Heart left ventricle (tissue), 16 donors: Measurements from ENCODE around the gene AFF3. TPM values are rescaled to one million over a fixed set of nuclear protein-coding genes. Genes with fewer than 3 reads are reported as not detected.

Experiments
- ATAC-seq, 4 donors: fragments of 200-7000 bp; cut with Tn5 transposase; one replicate each; pipeline ENCODE4 v1.9.1; 2020 to 2022; ENCODE audit warnings: moderate library complexity in 4 of 4, mild to moderate bottlenecking in 3 of 4, moderate number of reproducible peaks in 1 of 4
- DNase-seq, 5 donors: peaks; one replicate each; pipeline ENCODE4 v3.0.0-alpha.2; 2020
- H3K27ac ChIP-seq, 12 donors: fragments of 200-600 bp; sonication (generic) in 4 of 12; one replicate each; pipeline versions ENCODE4 v1.5.0 to v1.8.0; 2016 to 2022; ENCODE audit warnings: mild to moderate bottlenecking in 2 of 12
- H3K27me3 ChIP-seq, 9 donors: fragments of 200-600 bp; sonication (generic) in 2 of 9; one replicate each; pipeline versions ENCODE4 v1.5.1 to v1.8.0; 2016 to 2022; ENCODE audit warnings: mild to moderate bottlenecking in 3 of 9
- H3K36me3 ChIP-seq, 9 donors: fragments of 200-600 bp; sonication (generic) in 2 of 9; one replicate each; pipeline versions ENCODE4 v1.5.0 to v1.8.0; 2018 to 2022; ENCODE audit warnings: mild to moderate bottlenecking in 2 of 9
- H3K4me1 ChIP-seq, 12 donors: fragments of 200-600 bp; sonication (generic) in 4 of 12; one replicate each; pipeline versions ENCODE4 v1.5.0 to v1.8.0; 2016 to 2022; ENCODE audit warnings: mild to moderate bottlenecking in 3 of 12
- H3K4me3 ChIP-seq, 12 donors: fragments of 200-600 bp; sonication (generic) in 4 of 12; one replicate each; pipeline versions ENCODE4 v1.5.0 to v1.8.0; 2017 to 2022; ENCODE audit warnings: mild to moderate bottlenecking in 9 of 12, moderate library complexity in 4 of 12
- H3K9me3 ChIP-seq, 12 donors: fragments of 200-600 bp; sonication (generic) in 4 of 12; one replicate each; pipeline versions ENCODE4 v1.5.0 to v1.8.0; 2016 to 2022; ENCODE audit warnings: mild to moderate bottlenecking in 1 of 12
- POLR2A ChIP-seq, 2 donors: fragments of 450-650 bp; IDR thresholded peaks; one replicate each; pipeline ENCODE4 v1.6.1; 2017; ENCODE audit warnings: antibody characterized with exemption in 2 of 2, mild to moderate bottlenecking in 2 of 2, moderate library complexity in 2 of 2
- WGBS, 4 donors: extraction: QIAGEN DNeasy Blood & Tissue Kit in 2 of 4; methylation state at CpG; one replicate each; pipeline versions ENCODE4 v1.1.5 to v1.1.7; 2013 to 2018; 5-methylcytosine and 5-hydroxymethylcytosine counted together
- intact Hi-C, 10 donors: fragments of 100-400 bp; cut with DNase I; formaldehyde crosslinking; loops; one replicate each; pipeline versions ENCODE4 v1.11.1 to v1.14.2; 2022
- polyA plus RNA-seq, 2 donors: library from polyadenylated mRNA; stranded (reverse); fragments of 200-250 nt; gene quantifications; one replicate each; pipeline ENCODE4 v1.2.3, GENCODE V29; 2013
- total RNA-seq, 9 donors: library from RNA; depleted of rRNA in 2 of 9; stranded (reverse); fragments of >200 nt in 2 of 9; fragmentation: NEBNext Ultra II Directional in 3 of 9; extraction: Animal tissue kit (Norgen Biotek cat#: 25700) in 3 of 9; gene quantifications; one replicate each; pipeline versions ENCODE4 v1.1.0 to v1.2.4, GENCODE V29; 2016 to 2023
- TF ChIP-seq, protein P1 (sequence below), 12 donors: fragments of 200-600 bp; sonication (generic) in 4 of 12; IDR thresholded peaks; one replicate each; pipeline versions ENCODE4 v1.5.0 to v1.8.0; 2018 to 2022; ENCODE audit warnings: antibody characterized with exemption in 12 of 12, mild to moderate bottlenecking in 5 of 12
- donor health status: ischemic (EF 13 %, LVEDD 7.1; RV severe dilation, severe dysfunction).
- donor health status: healthy with polysubstance abuse.
- donor health status: DM: no; HTN: yes; CAD: no.
- donor health status: DM: no; HTN: no; CAD: no.
- donor health status: ischemic (EF 25% LVEDD 6.9; RV normal size, moderate dysfunction).
- donor health status: ischemic (EF 25% LVEDD 5.7; RV mildly dilated, moderate dysfunction).
- donor health status: healthy.
- donor health status: DM: yes; HTN: yes; CAD: no.
- donor health status: ischemic (EF 35%, LVEDD 5.7; RV mildly dilated, moderate dysfunction).
- donor health status: nonischemic (EF 11% LVEDD 7.7; RV severe dilation, severe dysfunction).
- donor health status: DM: yes; HTN: yes; CAD: no.
- donor health status: PGD.
- donor health status: ischemic (EF 29% LVEDD 5.4; RV normal size, mild dysfunction).
- donor health status: nonischemic (EF 23%, LVEDD 6.1; RV moderate dilation, normal function).

Gene AFF3
- total and polyA plus RNA-seq, 11 donors = 1.3 to 15.5 (median 4.7) TPM

DNA sequence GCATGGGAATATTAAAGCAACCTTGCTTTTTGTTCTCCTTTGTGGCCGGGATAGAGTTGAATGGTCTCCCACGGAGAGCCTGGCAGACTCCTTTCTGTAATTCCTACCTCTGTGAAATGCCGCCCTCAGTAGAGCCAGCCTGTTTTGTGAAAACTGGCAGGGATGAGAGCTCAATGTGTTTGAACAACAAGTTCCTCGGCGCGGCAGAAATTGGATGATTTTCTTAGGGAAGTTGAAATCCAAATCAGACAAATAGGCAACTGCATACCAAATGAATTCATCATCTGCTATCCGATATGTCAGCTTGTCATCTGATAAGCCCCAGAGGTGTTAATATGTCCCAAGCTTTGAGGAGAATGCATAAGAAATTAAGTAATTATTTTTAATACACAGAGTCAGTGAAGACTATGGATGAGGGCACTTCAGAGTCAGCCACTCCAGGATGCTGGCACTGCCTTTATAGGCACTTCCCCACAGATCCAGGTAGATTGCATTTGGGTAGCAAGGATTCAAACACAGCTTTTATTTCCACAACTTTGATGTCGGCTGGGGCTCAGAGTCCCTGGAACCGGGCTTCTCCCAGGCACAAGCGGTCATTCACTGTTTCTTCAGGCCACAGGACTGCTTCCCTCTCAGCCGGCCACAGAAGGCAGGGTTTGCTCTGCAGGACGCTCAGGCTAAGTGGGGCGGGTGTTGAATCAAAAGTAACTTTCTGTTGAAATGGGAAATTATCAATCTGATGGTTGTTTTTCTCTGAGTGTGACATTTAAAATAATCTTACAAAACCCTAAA lies 569.8 kb downstream of the AFF3 start:
- H3K4me1 ChIP-seq = peaks cover 0 to 21% (median 0%) of the 10 kb centered on the region in 12 donors
- H3K4me3 ChIP-seq = no peak overlapping the region
- TF ChIP-seq POLR2A (IDR thresholded peaks at IDR 0.05) = no peak
- TF ChIP-seq, protein P1, sequence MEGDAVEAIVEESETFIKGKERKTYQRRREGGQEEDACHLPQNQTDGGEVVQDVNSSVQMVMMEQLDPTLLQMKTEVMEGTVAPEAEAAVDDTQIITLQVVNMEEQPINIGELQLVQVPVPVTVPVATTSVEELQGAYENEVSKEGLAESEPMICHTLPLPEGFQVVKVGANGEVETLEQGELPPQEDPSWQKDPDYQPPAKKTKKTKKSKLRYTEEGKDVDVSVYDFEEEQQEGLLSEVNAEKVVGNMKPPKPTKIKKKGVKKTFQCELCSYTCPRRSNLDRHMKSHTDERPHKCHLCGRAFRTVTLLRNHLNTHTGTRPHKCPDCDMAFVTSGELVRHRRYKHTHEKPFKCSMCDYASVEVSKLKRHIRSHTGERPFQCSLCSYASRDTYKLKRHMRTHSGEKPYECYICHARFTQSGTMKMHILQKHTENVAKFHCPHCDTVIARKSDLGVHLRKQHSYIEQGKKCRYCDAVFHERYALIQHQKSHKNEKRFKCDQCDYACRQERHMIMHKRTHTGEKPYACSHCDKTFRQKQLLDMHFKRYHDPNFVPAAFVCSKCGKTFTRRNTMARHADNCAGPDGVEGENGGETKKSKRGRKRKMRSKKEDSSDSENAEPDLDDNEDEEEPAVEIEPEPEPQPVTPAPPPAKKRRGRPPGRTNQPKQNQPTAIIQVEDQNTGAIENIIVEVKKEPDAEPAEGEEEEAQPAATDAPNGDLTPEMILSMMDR (IDR thresholded peaks at IDR 0.05) = no peak
- H3K9me3 ChIP-seq = no peaks in the 10 kb centered on the region
- peaks cover 0 to 12% (median 0%) of the 10 kb centered on the region in 9 donors for H3K36me3 ChIP-seq
- no peak for ATAC-seq
- WGBS, 4 donors = 68 to 85% (median 77%) methylated on average over 10 to 13 of the region's 13 CpGs
- intact Hi-C loops = no loop called here
- H3K27ac ChIP-seq = peak overlapping the region in 4 of 12 donors; percentile 1 to 61 (median 49)
- H3K27me3 ChIP-seq = no peaks in the 10 kb centered on the region
- no peak for DNase-seq

DNA sequence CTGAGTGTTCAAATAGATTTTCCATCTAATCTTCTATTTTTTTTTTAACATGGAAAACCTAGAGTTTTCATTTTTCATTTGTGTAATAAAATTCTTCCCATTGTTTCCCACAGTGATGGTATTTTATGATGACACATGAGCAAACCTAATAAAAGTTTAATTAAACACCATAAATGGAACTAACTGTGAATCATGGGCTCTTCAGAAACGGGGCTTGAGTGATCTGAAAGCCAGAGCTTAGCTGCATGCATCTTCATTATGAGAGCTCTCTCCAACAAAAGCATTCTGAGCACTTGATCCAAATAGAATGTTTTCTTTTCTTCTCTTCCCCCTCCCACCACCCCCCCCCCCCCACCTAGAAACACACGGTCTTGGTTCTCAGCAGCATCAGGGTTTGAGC lies 570.4 kb downstream of the AFF3 start:
- no peak for DNase-seq
- Histone ChIP-seq H3K9me3 (no peaks in the 10 kb centered on the region), H3K27ac (peak overlapping the region in 1 of 12 donors; percentile 42), H3K4me1 (peaks cover 0 to 21% (median 0%) of the 10 kb centered on the region in 12 donors), H3K36me3 (peaks cover 0 to 12% (median 0%) of the 10 kb centered on the region in 9 donors), H3K27me3 (no peaks in the 10 kb centered on the region), H3K4me3 (no peak overlapping the region)
- ATAC-seq = no peak
- WGBS, 4 donors = 33 to 50% (median 46%) methylated on average over 2 of the region's 2 CpGs
- intact Hi-C loops = no loop called here
- TF ChIP-seq, protein P1 (IDR thresholded peaks at IDR 0.05) = no peak
- no peak for TF ChIP-seq POLR2A (IDR thresholded peaks at IDR 0.05)

DNA sequence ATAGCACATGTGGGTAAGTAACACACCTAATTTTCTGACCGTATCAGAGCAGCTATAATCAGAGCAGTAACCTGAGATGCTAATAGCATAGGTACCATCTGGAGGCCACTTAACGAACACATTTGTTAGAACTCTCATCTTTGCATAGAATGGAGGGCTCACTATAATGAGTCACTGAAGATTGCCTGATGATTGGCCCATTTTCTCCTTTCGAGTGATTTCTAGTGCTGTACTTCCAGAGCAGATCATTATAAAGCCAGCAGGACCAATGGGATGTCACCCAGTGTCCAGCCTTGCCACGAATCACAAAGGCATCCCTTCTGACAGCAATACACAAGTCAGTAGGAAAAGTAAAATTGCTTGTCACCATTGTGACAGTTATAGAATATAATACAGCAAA lies 570.9 kb downstream of the AFF3 start:
- H3K4me3 ChIP-seq = no peak overlapping the region
- H3K27ac ChIP-seq = no peak overlapping the region
- DNase-seq = no peak
- no peaks in the 10 kb centered on the region for H3K9me3 ChIP-seq
- peaks cover 0 to 13% (median 0%) of the 10 kb centered on the region in 9 donors for H3K36me3 ChIP-seq
- H3K4me1 ChIP-seq = peaks cover 0 to 21% (median 0%) of the 10 kb centered on the region in 12 donors
- intact Hi-C loops = no loop called here
- H3K27me3 ChIP-seq = no peaks in the 10 kb centered on the region
- ATAC-seq = no peak
- WGBS, 4 donors = 78 to 87% (median 83%) methylated on average over 4 of the region's 4 CpGs
- TF ChIP-seq, protein P1 (IDR thresholded peaks at IDR 0.05) = no peak
- no peak for TF ChIP-seq POLR2A (IDR thresholded peaks at IDR 0.05)

DNA sequence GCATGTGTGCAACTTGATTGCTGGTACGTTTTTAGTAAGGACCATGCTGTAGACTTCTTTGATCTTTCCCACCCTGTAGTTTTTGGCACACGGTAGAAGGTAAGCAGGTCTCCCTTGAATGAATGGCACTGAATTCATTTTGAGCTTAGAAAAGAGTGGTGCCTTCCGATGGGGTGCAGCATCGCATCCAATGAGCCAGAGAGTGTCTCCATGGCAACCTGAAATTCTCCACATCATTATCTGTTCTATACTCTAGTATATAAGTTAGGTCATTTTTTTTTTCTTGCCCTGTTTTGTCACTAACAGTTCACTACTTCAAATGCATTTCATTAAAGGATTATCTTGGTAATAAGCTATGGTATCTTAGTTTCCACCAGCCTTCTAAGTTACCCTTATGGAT lies 571.4 kb downstream of the AFF3 start:
- no peak for DNase-seq
- ATAC-seq = no peak
- WGBS, 4 donors = 73 to 78% (median 75%) methylated on average over 4 of the region's 4 CpGs
- Histone ChIP-seq H3K27ac (no peak overlapping the region), H3K9me3 (no peaks in the 10 kb centered on the region), H3K27me3 (no peaks in the 10 kb centered on the region), H3K36me3 (peaks cover 0 to 16% (median 0%) of the 10 kb centered on the region in 9 donors), H3K4me1 (peaks cover 0 to 21% (median 0%) of the 10 kb centered on the region in 12 donors), H3K4me3 (no peak overlapping the region)
- TF ChIP-seq, protein P1 (IDR thresholded peaks at IDR 0.05) = no peak
- TF ChIP-seq POLR2A (IDR thresholded peaks at IDR 0.05) = no peak
- intact Hi-C loops = no loop called here
